GM18907 (cell line): Measurements from ENCODE around the gene DOK1.
A peak's percentile ranks its signal among the peaks of the same experiment; 100 is the strongest.

Experiments used
- ATAC-seq: cut with Tn5 transposase; IDR thresholded peaks from one replicate; pipeline ENCODE4 v1.9.1; 2021; ENCODE audit warnings: mild to moderate bottlenecking, moderate library complexity; ENCODE audit not compliant: unreplicated experiment

Gene DOK1

DNA sequence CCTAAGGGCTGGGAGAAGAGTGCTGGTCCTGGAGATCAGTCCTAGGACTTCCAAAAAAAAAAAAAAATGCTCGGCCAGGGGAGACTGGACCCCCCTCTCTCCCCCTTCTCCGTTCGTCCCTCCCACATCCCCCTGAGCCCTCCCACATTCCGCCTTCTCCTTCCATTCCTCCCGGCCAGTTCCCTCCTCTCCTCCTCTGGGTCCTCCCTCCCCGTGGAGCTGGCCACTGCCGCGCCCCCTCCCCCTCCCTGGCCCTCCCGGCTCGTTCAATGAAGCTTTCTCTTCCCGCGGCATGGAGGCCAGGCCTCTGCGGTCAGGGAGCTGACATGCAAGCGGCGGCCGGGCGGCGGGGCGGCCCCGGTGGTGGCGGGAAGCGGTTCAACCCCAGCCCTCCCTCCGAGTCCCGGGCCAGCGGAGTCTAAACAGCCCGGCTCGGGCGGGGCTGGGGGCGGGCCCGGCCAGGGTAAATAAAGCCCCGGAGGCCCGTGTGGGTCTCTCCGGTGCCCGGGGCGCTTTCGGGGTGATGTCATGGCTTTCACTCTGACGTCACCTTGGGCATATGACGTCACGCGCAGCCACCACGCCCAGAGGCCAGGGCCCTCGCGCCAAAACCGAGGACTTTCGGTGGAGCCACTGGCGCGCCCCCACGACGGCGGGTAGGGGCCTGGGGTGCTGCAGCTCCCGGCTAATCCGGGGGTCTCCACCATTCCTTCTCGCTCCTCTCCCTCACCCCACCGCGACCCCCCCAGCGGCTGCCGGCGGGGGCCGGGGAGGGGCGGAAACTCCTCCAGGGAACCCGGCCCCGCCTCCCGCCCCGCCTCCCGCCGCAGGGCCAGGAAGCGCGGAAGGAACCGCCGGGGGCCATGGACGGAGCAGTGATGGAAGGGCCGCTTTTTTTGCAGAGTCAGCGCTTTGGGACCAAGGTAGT, at the start of gene DOK1, which contains the start of gene LOXL3:
DOK1 (plus strand) TSS at position 829 of the 928 bp plus-strand sequence; CDS start at position 864, 35 bp downstream.
LOXL3 (minus strand) TSS at position 51 of the 928 bp plus-strand sequence. CDS start 1,308 bp downstream, outside the sequence.
- ATAC-seq: peak; percentile 61

DNA sequence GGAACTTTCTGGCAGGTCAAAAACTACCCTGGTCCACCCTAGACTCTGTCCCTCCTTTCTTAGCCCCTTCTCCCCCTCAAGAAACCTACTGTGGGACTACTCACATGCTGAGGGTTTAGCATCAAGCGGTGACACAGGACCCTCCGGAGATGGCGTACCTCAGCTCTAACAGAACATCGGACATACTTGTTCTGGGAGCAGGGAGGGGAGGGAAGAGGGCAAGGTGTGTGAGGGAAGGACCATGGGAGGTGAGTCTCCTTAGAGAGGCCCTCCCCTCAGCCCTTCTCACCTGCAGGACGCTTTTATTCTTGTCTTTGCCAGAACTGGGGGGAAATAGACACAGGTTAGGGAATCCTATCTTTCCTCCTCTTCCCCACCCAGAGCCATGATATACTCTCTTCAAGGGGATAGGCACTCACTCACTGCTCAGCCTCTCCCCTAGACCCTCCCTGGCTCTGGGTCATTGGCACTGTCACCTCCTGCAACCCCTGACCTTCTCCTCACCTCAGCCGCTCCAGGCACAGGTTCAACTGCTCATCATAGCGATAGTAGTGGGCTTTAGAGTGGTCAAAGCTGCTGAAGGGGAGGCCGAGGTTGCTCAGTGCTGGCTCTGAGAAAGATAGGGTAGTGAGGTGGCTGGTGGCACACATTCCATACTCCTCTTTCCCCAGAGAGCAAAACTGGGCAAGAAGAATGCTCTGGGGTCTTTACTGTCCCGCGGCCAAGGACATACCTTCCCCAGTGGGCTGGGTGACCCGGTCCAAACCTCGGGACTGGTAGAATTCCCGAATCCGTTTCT, 48.9 kb upstream of the DOK1 start:
- ATAC-seq: no peak

DNA sequence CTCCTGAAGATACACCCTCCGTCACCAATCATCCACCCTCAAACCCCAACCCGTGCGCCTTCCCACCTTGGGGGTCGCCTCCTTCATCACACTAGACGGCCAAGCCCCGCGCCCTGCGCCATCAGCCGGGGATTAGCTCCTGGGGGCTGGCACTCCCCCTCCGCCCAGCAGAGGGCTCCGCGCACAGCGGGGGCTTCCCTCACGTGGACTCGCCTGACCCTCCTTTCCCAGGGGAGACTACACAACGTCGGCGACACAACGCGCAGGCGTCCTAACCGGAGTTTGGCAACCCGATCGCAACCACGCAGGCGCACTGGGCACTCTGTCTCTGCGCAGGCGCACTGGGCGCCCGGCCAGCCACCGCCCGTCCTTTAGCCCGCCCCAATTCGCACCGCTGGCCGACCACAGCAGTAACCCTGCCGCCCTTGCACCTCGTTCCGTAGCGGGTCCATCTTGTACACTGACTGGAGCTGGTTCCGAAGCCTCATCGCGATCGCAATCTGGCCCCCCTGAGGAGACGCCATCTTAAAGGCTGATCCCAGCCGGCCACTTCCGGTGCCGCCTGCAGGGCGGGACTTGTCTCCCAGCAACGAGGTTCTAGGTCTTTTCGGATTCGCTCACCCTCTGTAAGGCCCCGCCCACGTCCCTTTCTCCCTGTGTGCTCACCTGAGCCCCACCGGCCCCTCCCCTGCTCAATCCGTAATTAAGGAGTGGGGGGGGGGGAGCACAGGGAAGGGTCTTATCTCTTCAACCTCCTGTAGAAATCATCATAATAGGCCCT, 47.2 kb upstream of the DOK1 start, which contains the start of gene PCGF1:
PCGF1 (minus strand) TSS at position 551 of the 781 bp plus-strand sequence; CDS start at position 524, 27 bp downstream.
- ATAC-seq: peak; percentile 93

DNA sequence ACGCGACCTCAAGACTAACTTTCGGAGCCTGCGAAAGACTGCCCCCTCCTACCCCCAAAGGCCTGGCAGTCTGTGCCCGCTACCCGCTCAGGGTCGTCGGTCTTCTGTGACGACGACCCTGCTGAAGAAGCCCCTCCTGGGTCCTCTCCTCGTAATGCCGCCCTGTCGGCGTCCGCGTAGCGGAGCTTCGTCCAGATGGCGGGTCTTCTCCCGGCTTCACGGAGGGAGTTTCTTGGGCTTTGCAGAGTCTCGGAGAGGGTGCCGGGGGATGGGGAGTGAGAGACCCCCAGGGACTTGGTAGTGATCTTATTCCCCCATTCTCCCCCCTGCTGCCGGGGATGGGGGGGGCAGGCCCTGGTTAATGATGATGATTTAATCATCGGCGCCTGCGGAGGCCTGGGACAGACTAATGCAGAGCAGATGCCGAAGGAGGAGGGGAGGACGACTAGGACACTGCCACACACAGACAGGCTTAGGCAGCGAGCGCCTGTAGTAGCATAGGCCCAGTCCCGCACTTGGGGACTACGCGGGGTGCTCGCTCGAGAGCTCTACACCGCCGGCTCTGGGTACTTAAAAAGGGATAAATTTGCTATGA, 46.5 kb upstream of the DOK1 start:
- ATAC-seq: peak; percentile 21

DNA sequence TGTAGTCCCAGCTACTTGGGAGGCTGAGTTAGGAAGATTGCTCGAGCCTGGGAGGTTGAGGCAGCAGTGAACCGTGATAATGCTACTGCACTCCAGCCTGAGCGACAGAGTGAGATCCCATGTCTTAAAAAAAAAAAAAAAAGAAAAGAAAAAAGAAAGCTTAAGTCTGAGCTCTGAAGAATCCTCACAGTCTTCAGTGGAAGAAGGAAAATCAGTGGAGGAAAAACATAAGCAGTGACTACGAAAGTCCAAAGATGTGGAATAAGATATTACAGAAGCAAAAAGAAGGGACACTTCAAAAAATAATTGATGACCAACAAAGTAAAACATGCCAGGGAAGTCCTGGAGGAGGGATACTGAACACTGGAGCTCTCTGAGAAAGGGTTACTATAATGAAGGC, 44.2 kb upstream of the DOK1 start:
- no peak for ATAC-seq

DNA sequence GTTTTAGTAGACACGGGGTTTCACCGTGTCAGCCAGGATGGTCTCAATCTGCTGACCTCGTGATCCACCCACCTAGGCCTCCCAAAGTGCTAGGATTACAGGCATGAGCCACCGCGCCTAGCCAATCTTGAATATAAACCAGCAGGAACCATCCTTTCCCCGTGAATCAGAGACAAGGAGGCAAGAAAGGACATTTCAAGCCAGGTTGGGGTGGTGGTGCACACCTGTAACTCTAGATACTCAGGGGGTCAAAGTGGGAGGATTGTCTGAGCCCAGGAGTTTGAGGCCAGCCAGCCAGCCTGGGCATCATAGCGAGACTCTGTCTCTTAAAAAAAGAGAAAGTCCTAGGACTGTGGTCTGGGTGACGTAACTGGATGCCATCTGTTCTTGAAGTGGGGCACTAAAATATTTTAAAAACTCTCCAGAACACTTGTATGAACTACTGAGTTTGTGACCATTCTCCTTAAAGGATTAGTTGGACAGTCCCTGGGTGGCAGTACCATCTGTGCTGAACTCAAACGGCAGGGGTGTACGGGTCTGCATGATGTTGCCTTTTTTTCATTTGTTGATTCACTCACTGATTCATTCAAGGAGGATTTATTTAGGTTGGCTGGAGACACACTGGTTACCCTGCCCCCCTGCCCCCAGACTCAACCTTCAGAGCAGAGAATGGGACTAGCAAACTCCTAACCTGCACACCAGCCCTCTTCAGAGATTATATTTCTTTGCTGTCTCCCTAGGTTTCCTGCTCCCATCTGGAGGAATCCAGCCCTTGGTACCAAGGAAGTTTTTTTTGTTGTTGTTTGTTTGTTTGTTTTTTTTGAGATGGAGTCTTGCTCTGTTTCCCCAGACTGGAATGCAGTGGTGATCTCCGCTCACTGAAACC, 43.2 kb upstream of the DOK1 start:
- no peak for ATAC-seq

DNA sequence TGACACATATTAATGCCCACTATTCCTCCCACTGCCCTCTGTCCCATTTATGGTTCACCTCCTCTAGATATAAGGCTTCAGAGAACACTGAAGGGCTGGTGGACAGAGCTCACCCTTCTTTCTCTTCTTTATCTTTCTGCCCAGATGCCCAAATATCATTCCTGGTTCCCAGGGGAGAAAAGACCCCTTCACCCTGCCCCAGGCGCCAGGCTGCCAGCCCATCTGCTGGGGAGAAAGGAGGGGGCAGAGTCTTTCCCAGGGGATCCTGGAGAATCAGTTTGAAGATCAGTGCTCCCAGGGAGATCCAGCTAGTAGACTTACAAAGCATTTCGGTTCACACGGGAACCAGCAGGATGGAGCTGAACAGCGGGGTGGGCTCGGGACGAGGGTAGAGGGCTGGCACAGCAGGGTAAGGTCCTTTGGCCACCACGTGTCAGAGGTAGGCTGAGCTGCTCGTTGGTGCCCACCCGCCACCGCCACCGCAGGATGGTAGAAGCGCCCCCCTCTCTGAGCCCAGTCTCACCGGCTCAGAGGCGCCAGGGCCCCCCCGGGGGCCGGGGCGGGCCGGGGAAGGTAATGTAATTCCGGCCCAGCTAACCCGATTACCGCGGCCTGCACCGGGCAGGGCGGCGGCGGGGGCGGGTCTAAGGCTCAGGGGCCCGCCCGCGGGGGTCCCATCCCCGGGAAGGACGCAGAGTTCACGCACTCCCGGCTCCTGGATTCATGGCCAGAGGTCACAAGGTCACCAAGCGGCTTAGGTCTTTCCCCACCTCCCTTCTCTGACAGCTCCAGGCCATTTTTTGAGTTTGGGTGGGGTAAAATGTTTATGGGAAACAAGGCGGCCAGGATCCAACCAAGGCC, 41.5 kb upstream of the DOK1 start:
- ATAC-seq: no peak

DNA sequence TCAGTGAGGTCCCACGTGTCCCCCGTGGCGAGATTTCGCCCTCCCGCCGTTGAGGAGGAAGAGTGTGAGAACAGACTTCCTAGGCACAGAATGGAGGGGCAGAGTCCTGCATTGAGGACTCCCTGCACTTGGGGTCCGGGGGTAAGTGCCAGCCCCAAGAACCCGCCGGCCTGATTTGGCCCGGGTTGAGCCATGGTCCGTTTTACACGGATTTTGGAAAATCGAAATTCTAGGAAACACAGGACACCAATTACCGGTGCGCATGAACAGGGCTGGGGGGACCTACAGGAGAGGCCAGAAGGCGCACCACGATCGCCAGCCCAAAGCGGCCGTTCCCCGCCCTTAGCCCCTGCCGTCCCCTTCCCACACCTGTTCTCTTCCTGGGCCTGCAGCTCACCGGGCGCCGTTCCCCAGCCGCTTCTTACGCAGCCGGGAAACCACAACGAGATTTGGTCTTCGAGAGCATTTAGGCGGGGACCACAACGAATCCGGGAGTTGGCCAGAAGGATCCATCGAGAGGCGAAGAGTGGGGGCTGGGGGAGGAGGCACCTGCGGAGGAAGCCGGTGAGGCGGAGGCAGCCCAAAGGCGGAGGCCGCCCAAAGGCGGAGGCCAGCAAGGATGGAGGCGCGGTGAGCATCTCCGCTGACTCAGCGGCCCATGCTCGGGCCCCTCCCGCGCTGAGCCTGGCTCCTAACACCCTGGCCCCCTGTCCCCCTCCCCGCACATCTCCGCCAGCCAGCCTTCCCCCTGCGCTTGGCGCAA, 40.7 kb upstream of the DOK1 start:
- no peak for ATAC-seq

DNA sequence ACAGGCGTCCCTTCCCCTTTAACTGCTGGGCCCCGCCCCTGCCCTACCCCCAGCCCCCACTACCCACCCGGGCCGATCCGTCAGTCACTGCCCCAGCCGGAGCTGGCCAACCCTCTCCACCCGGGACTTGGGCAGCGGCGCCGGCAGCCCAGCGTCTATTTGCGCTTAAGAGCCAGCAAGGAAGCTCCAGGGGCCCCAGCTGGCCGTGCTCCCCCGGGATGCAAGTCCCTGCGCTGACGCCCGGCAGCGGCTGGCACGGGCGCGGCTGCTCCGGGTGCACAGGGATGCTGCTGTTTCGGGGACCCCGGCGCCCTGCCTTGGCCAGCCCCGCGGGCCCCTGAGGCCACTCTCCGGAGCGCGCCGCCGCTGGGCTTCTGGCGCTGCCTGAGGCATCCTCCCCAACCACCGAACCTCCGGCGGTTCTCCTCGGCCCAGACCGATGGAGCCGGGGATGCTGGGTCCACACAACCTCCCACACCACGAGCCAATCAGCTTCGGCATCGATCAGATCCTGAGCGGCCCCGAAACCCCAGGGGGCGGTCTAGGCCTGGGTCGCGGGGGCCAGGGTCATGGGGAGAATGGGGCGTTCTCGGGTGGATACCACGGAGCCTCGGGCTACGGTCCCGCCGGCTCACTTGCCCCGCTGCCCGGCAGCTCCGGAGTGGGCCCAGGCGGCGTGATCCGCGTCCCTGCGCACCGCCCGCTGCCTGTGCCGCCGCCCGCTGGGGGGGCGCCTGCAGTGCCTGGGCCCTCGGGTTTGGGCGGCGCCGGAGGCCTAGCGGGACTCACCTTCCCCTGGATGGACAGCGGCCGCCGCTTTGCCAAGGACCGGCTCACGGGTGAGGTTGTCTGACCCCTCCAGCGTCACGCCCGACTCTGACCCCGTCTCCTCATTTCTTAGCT, 39.9 kb upstream of the DOK1 start, which contains the start of gene TLX2:
TLX2 (plus strand) TSS at position 83 of the 903 bp plus-strand sequence; CDS start at position 440, 357 bp downstream.
- no peak for ATAC-seq

DNA sequence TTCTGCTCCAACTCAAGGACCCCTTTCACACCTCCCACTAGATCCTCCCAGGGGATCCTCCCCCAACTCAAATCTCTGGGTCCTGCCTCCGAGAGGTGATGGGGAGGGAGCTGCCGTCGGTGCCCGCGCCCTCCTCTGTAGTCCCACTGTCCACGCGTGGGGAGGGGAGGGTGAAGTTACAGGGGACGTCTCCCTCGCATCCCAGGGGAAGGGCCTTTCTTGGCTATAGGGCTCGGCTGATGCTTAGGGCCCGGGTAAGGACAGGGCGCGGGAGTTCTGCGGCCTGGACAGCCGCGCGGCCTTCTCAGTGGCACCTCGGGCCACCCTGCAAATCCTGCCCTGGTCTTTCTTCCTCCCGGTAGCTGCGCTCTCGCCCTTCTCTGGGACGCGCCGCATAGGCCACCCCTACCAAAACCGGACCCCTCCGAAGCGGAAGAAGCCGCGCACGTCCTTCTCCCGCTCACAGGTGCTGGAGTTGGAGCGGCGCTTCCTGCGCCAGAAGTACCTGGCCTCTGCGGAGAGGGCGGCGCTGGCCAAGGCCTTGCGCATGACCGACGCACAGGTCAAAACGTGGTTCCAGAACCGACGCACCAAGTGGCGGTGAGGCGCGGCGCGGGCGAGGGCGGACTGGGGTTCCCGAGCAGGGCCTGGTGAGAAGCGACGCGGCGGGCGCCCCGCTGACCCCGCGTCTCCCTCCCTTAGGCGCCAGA, 39.1 kb upstream of the DOK1 start:
- peak; percentile 14 for ATAC-seq

DNA sequence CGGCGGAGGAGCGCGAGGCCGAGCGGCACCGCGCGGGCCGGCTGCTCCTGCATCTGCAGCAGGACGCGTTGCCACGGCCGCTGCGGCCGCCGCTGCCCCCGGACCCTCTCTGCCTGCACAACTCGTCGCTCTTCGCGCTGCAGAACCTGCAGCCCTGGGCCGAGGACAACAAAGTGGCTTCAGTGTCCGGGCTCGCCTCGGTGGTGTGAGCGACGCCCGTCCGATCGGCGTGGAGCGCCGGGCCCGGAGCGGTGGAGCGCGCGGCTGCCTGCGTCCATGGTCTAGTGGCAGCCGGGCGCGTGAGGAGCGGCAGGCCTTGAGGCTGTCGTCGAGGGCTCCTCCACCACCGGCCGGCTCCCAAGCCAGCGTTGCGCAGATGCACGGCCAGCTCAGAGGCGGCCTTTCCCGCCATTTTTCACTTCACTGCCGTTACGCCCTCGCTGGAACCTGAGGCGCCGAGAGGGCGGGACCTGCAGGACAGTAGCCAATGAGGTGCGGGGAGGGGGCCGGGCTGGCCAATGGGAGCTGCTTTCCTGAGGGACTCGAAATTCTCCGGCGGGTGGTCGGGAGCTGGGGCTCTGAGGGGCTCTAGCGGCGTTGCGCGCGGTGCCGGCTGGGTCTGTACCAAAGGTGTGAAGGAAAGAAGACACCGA, 38.4 kb upstream of the DOK1 start:
- ATAC-seq: peak; percentile 64

DNA sequence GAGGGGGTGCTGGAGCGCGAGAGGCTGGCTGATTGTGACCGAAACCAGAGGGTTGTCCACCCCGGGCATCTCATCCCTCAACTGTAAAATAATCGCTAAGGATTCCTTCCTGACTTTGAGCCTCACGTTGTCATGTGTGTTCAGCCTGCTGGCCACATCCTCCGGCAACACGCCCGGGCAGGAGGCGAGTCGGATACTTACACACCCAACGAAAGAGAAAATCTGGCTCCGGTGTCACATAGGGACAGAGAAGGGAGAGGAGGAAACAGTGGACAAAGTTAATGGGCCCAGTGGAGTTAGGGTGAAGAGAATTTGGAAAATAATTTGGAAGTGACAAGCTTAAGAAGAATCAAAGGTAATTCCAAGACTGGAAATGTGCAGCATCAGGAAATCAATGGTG, 37.9 kb upstream of the DOK1 start:
- ATAC-seq: no peak

DNA sequence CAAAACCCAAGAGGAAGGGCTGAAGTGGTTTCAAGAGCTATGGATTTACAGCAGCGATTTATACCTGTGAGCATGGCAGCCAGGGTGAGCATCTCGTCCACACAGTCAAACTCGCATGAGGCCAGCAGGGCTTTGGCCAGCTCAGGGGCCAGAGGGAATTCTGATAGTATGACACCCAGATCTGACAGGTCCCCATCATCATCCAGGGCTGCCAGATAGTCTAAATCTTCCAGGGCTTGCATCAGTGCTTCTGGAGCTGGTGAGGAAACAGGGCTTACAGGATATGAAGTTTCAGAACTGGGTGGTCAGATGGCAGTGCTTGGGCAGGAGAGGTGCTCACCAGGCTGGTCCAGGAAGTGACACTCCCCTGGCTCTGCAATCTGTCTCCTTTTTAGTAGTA, 32.0 kb upstream of the DOK1 start:
- no peak for ATAC-seq

DNA sequence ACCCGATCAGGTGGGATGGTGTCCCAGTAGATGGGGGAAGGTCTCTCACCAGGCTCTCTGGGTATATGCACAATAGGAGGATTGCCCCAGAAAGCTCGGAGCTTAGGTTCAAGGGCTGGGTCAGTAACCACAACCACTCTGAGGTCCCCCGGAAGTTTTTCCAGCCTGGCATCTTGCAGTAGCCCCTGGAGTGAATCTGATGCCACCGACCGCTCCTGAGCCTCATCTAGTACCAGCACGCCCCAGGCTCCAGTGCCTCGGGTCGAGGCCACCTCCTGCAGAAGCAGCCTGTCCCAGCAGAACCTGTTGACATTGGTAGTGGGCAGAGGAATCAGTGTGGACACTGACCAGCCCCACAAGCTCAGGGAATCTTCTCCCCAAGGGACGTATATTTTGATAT, 30.5 kb upstream of the DOK1 start:
- no peak for ATAC-seq

DNA sequence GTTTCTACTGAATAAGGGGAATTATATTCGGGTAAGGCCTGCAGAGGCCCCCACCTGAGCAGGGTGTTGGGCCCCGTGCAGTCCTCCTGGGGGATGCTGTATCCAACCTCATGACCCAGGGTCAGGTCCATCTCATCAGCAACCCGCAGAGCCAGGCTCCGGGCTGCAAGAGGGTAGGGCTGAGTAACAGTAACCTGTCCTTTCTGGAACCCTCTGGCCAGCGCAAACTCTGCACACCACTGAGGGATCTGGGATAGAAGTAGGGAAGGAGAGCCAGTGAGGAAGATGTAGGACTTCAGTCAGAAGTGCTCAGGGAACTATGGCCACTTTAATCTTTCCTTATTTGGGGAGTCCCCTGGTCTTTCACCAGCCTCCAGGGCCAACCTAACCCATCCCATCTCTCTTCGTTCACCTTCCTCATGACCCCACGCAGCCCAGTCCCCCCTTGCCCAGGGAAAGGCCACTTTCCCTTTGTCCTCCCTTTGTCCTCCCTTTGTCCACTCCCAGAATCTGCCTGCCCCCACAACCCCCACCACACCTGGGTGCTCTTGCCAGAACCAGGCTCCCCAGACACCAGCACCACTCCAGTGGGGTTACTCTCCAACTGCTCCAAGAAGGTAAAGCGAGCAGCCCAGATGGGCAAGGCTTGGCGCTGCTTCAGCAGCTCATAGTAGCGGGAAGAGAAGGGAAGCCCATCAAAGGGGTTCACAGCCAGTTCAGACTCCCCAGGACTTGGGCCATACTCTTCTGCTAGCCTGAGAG, 29.4 kb upstream of the DOK1 start:
- no peak for ATAC-seq
